Measurements from ENCODE around the gene NPAS3. TPM values are rescaled to one million over a fixed set of nuclear protein-coding genes. Genes with fewer than 3 reads are reported as not detected.

NPAS3 gene
- total and polyA plus RNA-seq, 2 donors (not counting 3 experiments of a cell fraction or from before 2014, with no cell fraction given) = 0.10 to 0.13 TPM

GRCh38 chr14:33461036-33461435, 522.4 kb downstream of the NPAS3 start:
- H3K27me3 ChIP-seq (ENCODE audit: control insufficient read depth in 2 of 2, insufficient read depth in 2 of 2, low read length in 2 of 2) = peaks cover 0 to 1% of the 10 kb centered on the region in 2 experiments
- ChIA-PET CTCF (no interaction called here), POLR2A (no interaction called here)
- H2AFZ ChIP-seq (ENCODE audit: low read depth, low read length) = no peak overlapping the region
- TF ChIP-seq, protein P1, sequence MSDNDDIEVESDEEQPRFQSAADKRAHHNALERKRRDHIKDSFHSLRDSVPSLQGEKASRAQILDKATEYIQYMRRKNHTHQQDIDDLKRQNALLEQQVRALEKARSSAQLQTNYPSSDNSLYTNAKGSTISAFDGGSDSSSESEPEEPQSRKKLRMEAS (IDR thresholded peaks at IDR 0.05; ENCODE audit: insufficient read depth, insufficient read length) = no peak
- TF ChIP-seq POLR2AphosphoS5 (IDR thresholded peaks at IDR 0.05; ENCODE audit: insufficient read depth, low read depth, low read length) (no peak), MYC (IDR thresholded peaks at IDR 0.05; ENCODE audit: low read depth, low read length) (no peak), JUN (IDR thresholded peaks at IDR 0.05; ENCODE audit: borderline replicate concordance, insufficient read depth, insufficient read length, low read depth) (no peak), EZH2 (IDR thresholded peaks at IDR 0.05; ENCODE audit: borderline replicate concordance, low read depth, low read length, severe bottlenecking) (no peak), FOS (IDR thresholded peaks at IDR 0.05; ENCODE audit: borderline replicate concordance, insufficient read depth, low read length) (no peak), POLR2A (IDR thresholded peaks at IDR 0.05; ENCODE audit: low read depth, low read length) (no peak), CTCF (IDR thresholded peaks at IDR 0.05; ENCODE audit: extremely low read depth in 1 of 2, insufficient read depth in 1 of 2, low read depth in 1 of 2, low read length in 2 of 2) (no peak), GATA2 (IDR thresholded peaks at IDR 0.05; ENCODE audit: insufficient read depth, insufficient read length, low read depth, low read length) (no peak)
- no TSS peak for BruUV-seq (replicated peaks)
- intact Hi-C loops (cut with micrococcal nuclease) = no loop called here
- H3K27ac ChIP-seq (ENCODE audit: insufficient read depth, low read depth, low read length) = no peak overlapping the region
- H3K4me1 ChIP-seq (ENCODE audit: control insufficient read depth, extremely low read depth, insufficient read depth, low read length) = no peaks in the 10 kb centered on the region
- H3K79me2 ChIP-seq (ENCODE audit: control insufficient read depth, insufficient read depth, low read length) = no peaks in the 10 kb centered on the region
- no peak overlapping the region for H3K9ac ChIP-seq (replicated peaks; ENCODE audit: extremely low read depth, insufficient read depth, low read length)
- dilution Hi-C loops (cut with MboI; ENCODE audit: extremely low pct_ligation_motif_present, low sequenced_read_pairs) = loop anchor here (25.0 kb wide), 1 partner anchor 326 kb away; no protein-coding TSS in a partner anchor
- H3K9me3 ChIP-seq (replicated peaks; ENCODE audit: control insufficient read depth, insufficient read depth, low read length) = no peaks in the 10 kb centered on the region
- DNase-seq (ENCODE audit: low read depth, low spot score) (no peak), FAIRE-seq (no peak)
- no peaks in the 10 kb centered on the region for H3K9me1 ChIP-seq (replicated peaks; ENCODE audit: control insufficient read depth, extremely low read depth, insufficient read depth, low read length)
- H3K4me2 ChIP-seq (ENCODE audit: insufficient read depth, low read length) = no peak overlapping the region
- H3K36me3 ChIP-seq (ENCODE audit: control insufficient read depth in 2 of 2, extremely low read depth in 1 of 2, insufficient read depth in 2 of 2, low read length in 2 of 2) = no peaks in the 10 kb centered on the region
- H4K20me1 ChIP-seq (replicated peaks; ENCODE audit: control insufficient read depth, extremely low read depth, insufficient read depth, low read length) = no peaks in the 10 kb centered on the region
- no peak overlapping the region for H3K4me3 ChIP-seq (replicated peaks in 1 of 3; ENCODE audit: insufficient read depth in 1 of 3, low read depth in 1 of 3, low read length in 3 of 3)

All from endothelial cell of umbilical vein (primary cell).